CD4-positive, alpha-beta T cell treated with Interleukin-21 for 1 hour (primary cell): ENCODE data around the gene CHD3.
"Not testable (repeated sequence)": the region's sequence is repeated elsewhere in the genome, so short reads cannot be mapped to it uniquely, and the experiment has no call there.

Source experiments
- DNase-seq: peaks from one replicate; pipeline ENCODE4 v3.0.0-alpha.2; 2020

Gene CHD3

GRCh38 chr17:7850701-7851437 lies 37.7 kb upstream of the CHD3 start:
- DNase-seq, result no peak

- peak; percentile 94 for DNase-seq
Measured at GRCh38 chr17:7851438-7852261, 36.9 kb upstream of the CHD3 start.

- no peak for DNase-seq
Measured at GRCh38 chr17:7852262-7852670, 36.3 kb upstream of the CHD3 start.

- DNase-seq, result peak; percentile 29
Measured at GRCh38 chr17:7852919-7853690, 35.5 kb upstream of the CHD3 start.

GRCh38 chr17:7853691-7854038 lies 34.9 kb upstream of the CHD3 start:
- DNase-seq, result peak; percentile 20

GRCh38 chr17:7854078-7854777 lies 34.4 kb upstream of the CHD3 start:
- peak; percentile 12 for DNase-seq

GRCh38 chr17:7854851-7855659 lies 33.5 kb upstream of the CHD3 start, which contains the start of gene TMEM88:
Gene TMEM88 (plus strand): TSS chr17:7855066. CDS start chr17:7855075, 9 bp downstream.
- DNase-seq, result peak; percentile 36

GRCh38 chr17:7855660-7856010 lies 33.0 kb upstream of the CHD3 start:
- no peak for DNase-seq

- DNase-seq, result peak; percentile 51
Measured at GRCh38 chr17:7856011-7856810, 32.4 kb upstream of the CHD3 start.

GRCh38 chr17:7856811-7857712 lies 31.5 kb upstream of the CHD3 start, which contains the start of gene NAA38:
Gene NAA38 (minus strand): TSS chr17:7857559. CDS start chr17:7857463, 96 bp downstream.
- peak; percentile 98 for DNase-seq

GRCh38 chr17:7857713-7858521 lies 30.7 kb upstream of the CHD3 start, which contains the start of gene CYB5D1:
Gene CYB5D1 (plus strand): TSS chr17:7858003. CDS start chr17:7858135, 132 bp downstream.
- DNase-seq, result peak; percentile 95

GRCh38 chr17:7858522-7858810 lies 30.1 kb upstream of the CHD3 start:
- DNase-seq, result peak; percentile 57

GRCh38 chr17:7859028-7859427 lies 29.6 kb upstream of the CHD3 start:
- DNase-seq, result no peak

- peak; percentile 71 for DNase-seq
Measured at GRCh38 chr17:7862692-7863437, 25.7 kb upstream of the CHD3 start.

GRCh38 chr17:7864384-7864783 lies 24.2 kb upstream of the CHD3 start:
- DNase-seq, result not testable (repeated sequence)

- DNase-seq, result no peak
Measured at GRCh38 chr17:7864995-7865650, 23.5 kb upstream of the CHD3 start.

- DNase-seq, result peak; percentile 38
Measured at GRCh38 chr17:7867881-7868329, 20.7 kb upstream of the CHD3 start.

- DNase-seq, result no peak
Measured at GRCh38 chr17:7873051-7873450, 15.5 kb upstream of the CHD3 start.
